H1 (cell line): ENCODE data around the gene ZBTB20. TPM values are rescaled to one million over a fixed set of nuclear protein-coding genes. Genes with fewer than 3 reads are reported as not detected.

ENCODE experiments used
- CTCF ChIA-PET: fragments of 300-600 bp; sonication (Branson Sonifier 250); formaldehyde crosslinking; loops from one replicate; lab custom pipeline; 2021; ENCODE audit not compliant: partially characterized antibody; lab: Charles Lee
- POLR2A ChIA-PET: fragments of 300-600 bp; sonication (Branson Sonifier 250); formaldehyde crosslinking; loops from one replicate; lab custom pipeline; 2021; ENCODE audit warnings: inconsistent platforms; ENCODE audit not compliant: partially characterized antibody; lab: Charles Lee
- DNase-seq, 2 experiments: peaks; one replicate each; pipeline versions ENCODE4 v3.0.0 to v3.0.0-alpha.2; 2010 to 2022; ENCODE audit warnings: low spot score in 2 of 2, low read depth in 1 of 2, mixed read lengths in 1 of 2
- FAIRE-seq: peaks from 2 replicates; lab custom pipeline; 2011; peaks lifted over from hg19 to GRCh38; lab: Jason Lieb, UNC
- H2AFZ ChIP-seq: 2 replicates; pipeline ENCODE4 v1.8.1; 2012; ENCODE audit warnings: low read length, inconsistent platforms
- H2AK5ac ChIP-seq: 2 replicates; pipeline ENCODE4 v1.6.1; 2013; ENCODE audit warnings: low read depth, low read length
- H2BK120ac ChIP-seq: replicated peaks from 2 replicates; pipeline ENCODE3; 2013; ENCODE audit warnings: low read depth, low read length, inconsistent platforms
- H2BK12ac ChIP-seq: 2 replicates; pipeline ENCODE4 v1.6.1; 2013; ENCODE audit warnings: low read depth, low read length
- H2BK15ac ChIP-seq: 2 replicates; pipeline ENCODE4 v1.6.1; 2013; ENCODE audit warnings: low read length
- H2BK20ac ChIP-seq: 2 replicates; pipeline ENCODE4 v1.6.1; 2013; ENCODE audit warnings: low read length
- H2BK5ac ChIP-seq: 2 replicates; pipeline ENCODE4 v1.6.1; 2013; ENCODE audit warnings: low read depth, low read length
- H3K14ac ChIP-seq: 2 replicates; pipeline ENCODE4 v1.6.1; 2013; ENCODE audit warnings: inconsistent platforms; ENCODE audit not compliant: insufficient read length
- H3K18ac ChIP-seq: 2 replicates; pipeline ENCODE4 v1.6.1; 2013; ENCODE audit warnings: low read length; ENCODE audit errors: extremely low read depth
- H3K23ac ChIP-seq: 2 replicates; pipeline ENCODE4 v1.6.1; 2013; ENCODE audit warnings: inconsistent platforms; ENCODE audit not compliant: insufficient read length
- H3K23me2 ChIP-seq: 2 replicates; pipeline ENCODE4 v1.6.1; 2013; ENCODE audit warnings: low read depth, low read length
- H3K27ac ChIP-seq: 2 replicates; pipeline ENCODE4 v1.6.1; 2011; ENCODE audit warnings: low read depth, low read length, inconsistent platforms
- H3K27me3 ChIP-seq, 4 experiments: replicated peaks in 1 of 4; 1 replicate in 1 of 4; 2 replicates in 3 of 4; pipeline versions ENCODE4 v1.6.1 to v1.8.1; 2011 to 2013; ENCODE audit warnings: low read length in 3 of 4, mild to moderate bottlenecking in 3 of 4, inconsistent platforms in 2 of 4, mixed read lengths in 2 of 4, moderate library complexity in 1 of 4; ENCODE audit not compliant: control insufficient read depth in 3 of 4, insufficient read depth in 3 of 4; ENCODE audit errors: extremely low read depth in 1 of 4
- H3K36me3 ChIP-seq, 4 experiments: 2 replicates each; pipeline versions ENCODE4 v1.6.1 to v1.8.1; 2011 to 2013; ENCODE audit warnings: mild to moderate bottlenecking in 4 of 4, low read length in 3 of 4, moderate library complexity in 2 of 4, control low read depth in 1 of 4, inconsistent platforms in 1 of 4; ENCODE audit not compliant: insufficient read depth in 4 of 4, control insufficient read depth in 2 of 4
- H3K4ac ChIP-seq: replicated peaks from 2 replicates; pipeline ENCODE3; 2013; ENCODE audit warnings: low read length, low read depth, mixed read lengths, inconsistent platforms; ENCODE audit not compliant: insufficient read length
- H3K4me1 ChIP-seq, 4 experiments: replicated peaks in 1 of 4; 1 replicate in 1 of 4; 2 replicates in 3 of 4; pipeline versions ENCODE4 v1.6.1 to v1.8.1; 2011 to 2013; ENCODE audit warnings: low read length in 3 of 4, inconsistent platforms in 2 of 4, mixed read lengths in 1 of 4; ENCODE audit not compliant: insufficient read depth in 4 of 4, control insufficient read depth in 3 of 4
- H3K4me2 ChIP-seq, 2 experiments: 2 replicates each; pipeline versions ENCODE4 v1.6.1 to v1.8.1; 2011 to 2013; ENCODE audit warnings: low read depth in 2 of 2, low read length in 2 of 2, control low read depth in 1 of 2, inconsistent platforms in 1 of 2, mild to moderate bottlenecking in 1 of 2; ENCODE audit not compliant: insufficient read depth in 1 of 2
- H3K4me3 ChIP-seq, 4 experiments: fragments of 200-600, 300-600 bp in 1 of 4; sonication (generic), shearing (Covaris generic), sonication (Bioruptor Twin) in 1 of 4; 2 replicates each; pipeline versions ENCODE4 v1.5.1 to v1.8.1; 2011 to 2016; ENCODE audit warnings: low read length in 4 of 4, low read depth in 3 of 4, control low read depth in 2 of 4, inconsistent platforms in 2 of 4, mild to moderate bottlenecking in 2 of 4, mixed read lengths in 1 of 4, moderate library complexity in 1 of 4; ENCODE audit not compliant: insufficient read depth in 2 of 4; ENCODE audit errors: extremely low read depth in 1 of 4
- H3K56ac ChIP-seq: replicated peaks from 2 replicates; pipeline ENCODE3; 2013; ENCODE audit warnings: low read depth, mild to moderate bottlenecking, mixed read lengths, low read length, inconsistent platforms; ENCODE audit not compliant: insufficient read length
- H3K79me1 ChIP-seq: 2 replicates; pipeline ENCODE4 v1.6.1; 2013; ENCODE audit warnings: low read depth, low read length, control low read depth
- H3K79me2 ChIP-seq, 2 experiments: 2 replicates each; pipeline versions ENCODE4 v1.6.1 to v1.8.1; 2012 to 2013; ENCODE audit warnings: low read length in 2 of 2, mild to moderate bottlenecking in 2 of 2, inconsistent platforms in 1 of 2; ENCODE audit not compliant: insufficient read depth in 2 of 2, control insufficient read depth in 1 of 2
- H3K9ac ChIP-seq, 4 experiments: replicated peaks in 1 of 4; 1 replicate in 1 of 4; 2 replicates in 3 of 4; pipeline versions ENCODE4 v1.6.1 to v1.8.1; 2011 to 2013; ENCODE audit warnings: low read depth in 3 of 4, low read length in 3 of 4, control low read depth in 2 of 4, mild to moderate bottlenecking in 2 of 4, moderate library complexity in 2 of 4, inconsistent platforms in 1 of 4; ENCODE audit errors: extremely low read depth in 1 of 4
- H3K9me3 ChIP-seq, 2 experiments: 2 replicates each; pipeline versions ENCODE4 v1.6.1 to v1.8.1; 2012 to 2013; ENCODE audit warnings: mild to moderate bottlenecking in 2 of 2, moderate library complexity in 2 of 2, control low read depth in 1 of 2, inconsistent platforms in 1 of 2, low read depth in 1 of 2, low read length in 1 of 2, mixed read lengths in 1 of 2; ENCODE audit not compliant: insufficient read depth in 2 of 2
- H4K20me1 ChIP-seq, 2 experiments: replicated peaks in 1 of 2; 2 replicates each; pipeline versions ENCODE3 to v1.8.1; 2011 to 2013; ENCODE audit warnings: inconsistent platforms in 2 of 2, low read length in 2 of 2, mild to moderate bottlenecking in 1 of 2; ENCODE audit not compliant: insufficient read depth in 2 of 2, control insufficient read depth in 1 of 2
- H4K5ac ChIP-seq: 2 replicates; pipeline ENCODE4 v1.6.1; 2013; ENCODE audit warnings: low read length, low read depth, mixed read lengths, inconsistent platforms; ENCODE audit not compliant: insufficient read length
- H4K8ac ChIP-seq: 2 replicates; pipeline ENCODE4 v1.8.0; 2013; ENCODE audit warnings: mild to moderate bottlenecking, moderate library complexity, low read length, inconsistent platforms; ENCODE audit not compliant: insufficient read depth; ENCODE audit errors: extremely low read depth
- H4K91ac ChIP-seq: replicated peaks from 2 replicates; pipeline ENCODE3; 2013; ENCODE audit warnings: low read length, mixed read lengths, inconsistent platforms; ENCODE audit not compliant: insufficient read length
- HDAC6 ChIP-seq: IDR thresholded peaks from one replicate; pipeline ENCODE4 v1.7.1; 2012; ENCODE audit warnings: low read depth, mild to moderate bottlenecking, inconsistent platforms, low read length, moderate library complexity
- WGBS, 2 experiments: shearing (Covaris generic) in 1 of 2; methylation state at CpG; one replicate each; pipeline versions ENCODE4 v1.1.6 to v1.1.7; 2013 to 2015; ENCODE audit warnings: low lambda C conversion rate in 2 of 2, mixed read lengths in 2 of 2, inconsistent platforms in 1 of 2, low coverage in 1 of 2, missing lambda C conversion rate in 1 of 2; ENCODE audit not compliant: insufficient replicate concordance in 2 of 2, insufficient coverage in 1 of 2, insufficient read length in 1 of 2; ENCODE audit errors: extremely low coverage in 1 of 2, missing lambda C conversion rate in 1 of 2; 5-methylcytosine and 5-hydroxymethylcytosine counted together
- polyA plus RNA-seq, 7 experiments: library from polyadenylated mRNA; depleted of rRNA in 3 of 7; stranded (reverse) in 5 of 7; unstranded in 2 of 7; fragments of >200 nt in 5 of 7; fragments of 200-250 nt in 2 of 7; gene quantifications; 1 replicate in 5 of 7; 2 replicates in 1 of 7; 4 replicates in 1 of 7; pipeline versions ENCODE4 v1.2.1 to v1.2.3, GENCODE V29; 2011 to 2013; ENCODE audit warnings: missing spikeins in 2 of 7, mixed read lengths in 2 of 7
- total RNA-seq: library from RNA; stranded (reverse); fragmentation: NEBNext Ultra II Directional; extraction: Animal tissue kit (Norgen Biotek cat#: 25700); gene quantifications from 2 replicates; pipeline ENCODE4 v1.2.1, GENCODE V29; 2021
- TF ChIP-seq, protein P1 (sequence below): IDR thresholded peaks from 2 replicates; pipeline ENCODE4 v1.6.1; 2012; ENCODE audit warnings: inconsistent platforms

Gene ZBTB20
- total and polyA plus RNA-seq, 2 of the 8 experiments (the other 6 are each of a cell fraction or from before 2014, with no cell fraction given) = 0.35 to 1.3 TPM

DNA sequence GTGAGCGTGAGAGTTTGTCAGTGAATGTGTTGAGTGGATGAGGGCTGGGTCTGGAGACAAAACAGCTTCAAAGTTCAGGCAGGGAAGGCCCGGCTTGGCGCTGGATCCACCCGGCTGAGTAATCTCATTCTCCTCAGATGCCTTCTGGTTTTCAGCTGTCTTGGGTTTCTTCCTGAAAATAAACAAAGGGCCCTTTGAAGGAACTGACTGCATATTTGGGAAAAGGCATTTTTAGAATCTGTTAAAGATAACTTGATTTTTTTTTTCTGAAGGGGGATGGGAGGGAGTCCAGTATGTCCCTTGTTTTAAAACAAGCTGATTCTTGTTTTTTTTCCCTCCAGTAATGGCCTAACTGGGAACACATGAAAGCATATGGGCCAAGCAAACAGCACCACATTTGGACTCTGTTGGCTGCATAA lies 766.8 kb downstream of the ZBTB20 start:
- H2BK15ac ChIP-seq = no peak overlapping the region
- no peak overlapping the region for H4K91ac ChIP-seq
- no peak overlapping the region for H3K4ac ChIP-seq
- DNase-seq (no peak), FAIRE-seq (no peak)
- H3K23me2 ChIP-seq = no peaks in the 10 kb centered on the region
- H3K4me1 ChIP-seq = peaks cover 0 to 7% (median 3%) of the 10 kb centered on the region in 4 experiments; a peak in 2 of 7 replicates
- CTCF ChIA-PET = interaction anchor here (0.6 to 3.4 kb wide), 19 partner anchors 9 to 498 kb away, joined by 3 to 18 read pairs (median 4); no protein-coding TSS in a partner anchor
- H4K8ac ChIP-seq = no peak overlapping the region; the same call in 1 of the 2 replicates
- no peaks in the 10 kb centered on the region; a peak in 1 of 4 replicates for H3K9me3 ChIP-seq
- no peak overlapping the region for H2BK20ac ChIP-seq
- no peak overlapping the region for H3K4me2 ChIP-seq
- peaks cover 0 to 3% (median 0%) of the 10 kb centered on the region in 4 experiments; a peak in 1 of 8 replicates for H3K36me3 ChIP-seq
- no peaks in the 10 kb centered on the region for H3K27me3 ChIP-seq
- H4K20me1 ChIP-seq = no peaks in the 10 kb centered on the region
- 91% methylated on average over 4 of the region's 4 CpGs; no CpG with 5 or more reads in 1 of the 2 experiments for WGBS, 2 experiments
- H2BK120ac ChIP-seq = no peak overlapping the region
- no peak overlapping the region for H3K23ac ChIP-seq
- H3K79me1 ChIP-seq = no peaks in the 10 kb centered on the region
- no peak overlapping the region for H4K5ac ChIP-seq
- no peak overlapping the region for H3K9ac ChIP-seq
- no peak overlapping the region for H2BK12ac ChIP-seq
- POLR2A ChIA-PET = interaction anchor here (1.1 kb wide), 1 partner anchor 23 kb away, joined by 3 read pairs; no protein-coding TSS in a partner anchor
- H3K56ac ChIP-seq = no peak overlapping the region
- no peak overlapping the region for H3K14ac ChIP-seq
- no peak overlapping the region for H3K27ac ChIP-seq
- H3K4me3 ChIP-seq = no peak overlapping the region
- no peak overlapping the region for H3K18ac ChIP-seq
- H3K79me2 ChIP-seq = no peaks in the 10 kb centered on the region
- H2AK5ac ChIP-seq = no peak overlapping the region
- H2BK5ac ChIP-seq = no peak overlapping the region
- peak overlapping the region; percentile 76; the same call in 1 of the 2 replicates for H2AFZ ChIP-seq
- no peak for TF ChIP-seq HDAC6
- TF ChIP-seq, protein P1, sequence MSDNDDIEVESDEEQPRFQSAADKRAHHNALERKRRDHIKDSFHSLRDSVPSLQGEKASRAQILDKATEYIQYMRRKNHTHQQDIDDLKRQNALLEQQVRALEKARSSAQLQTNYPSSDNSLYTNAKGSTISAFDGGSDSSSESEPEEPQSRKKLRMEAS = no peak
